Thyroid gland (tissue), 4 donors: ENCODE results near the gene NPAS2. TPM values are rescaled to one million over a fixed set of nuclear protein-coding genes. Genes with fewer than 3 reads are reported as not detected.

ENCODE experiments used
- DNase-seq, 2 donors: peaks; one replicate each; pipeline ENCODE4 v3.0.0-alpha.2; 2019
- H3K27ac ChIP-seq, 3 donors: fragments of 200-600 bp; sonication (generic); 1 replicate in 2 of 3; 2 replicates in 1 of 3; pipeline ENCODE4 v1.5.1; 2016 to 2019; ENCODE audit warnings: mild to moderate bottlenecking in 1 of 3, moderate library complexity in 1 of 3
- H3K27me3 ChIP-seq: fragments of 200-600 bp; sonication (generic); one replicate; pipeline ENCODE4 v1.5.1; 2019
- H3K36me3 ChIP-seq, 2 donors: fragments of 200-600 bp; sonication (generic); one replicate each; pipeline ENCODE4 v1.5.1; 2016 to 2019
- H3K4me1 ChIP-seq, 2 donors: fragments of 200-600 bp; sonication (generic); one replicate each; pipeline ENCODE4 v1.5.1; 2017 to 2019
- H3K4me3 ChIP-seq, 3 donors: fragments of 200-600 bp; sonication (generic); replicated peaks in 1 of 3; 1 replicate in 2 of 3; 2 replicates in 1 of 3; pipeline ENCODE4 v1.5.1; 2016; ENCODE audit warnings: mild to moderate bottlenecking in 1 of 3
- H3K9me3 ChIP-seq: fragments of 200-600 bp; sonication (generic); one replicate; pipeline ENCODE4 v1.5.1; 2017
- CTCF ChIP-seq, 6 experiments: fragments of 200-600 bp in 3 of 6; fragments of 450-650 bp in 3 of 6; sonication (generic) in 3 of 6; IDR thresholded peaks; one replicate each; pipeline ENCODE4 v1.5.1; 2016 to 2019; ENCODE audit warnings: antibody characterized with exemption in 6 of 6, mild to moderate bottlenecking in 2 of 6, inconsistent platforms in 1 of 6, moderate library complexity in 1 of 6
- POLR2A ChIP-seq, 2 donors: fragments of 450-650 bp; IDR thresholded peaks; one replicate each; pipeline ENCODE4 v1.6.1; 2017; ENCODE audit warnings: antibody characterized with exemption in 2 of 2, mild to moderate bottlenecking in 2 of 2, moderate library complexity in 1 of 2
- WGBS, 2 donors: methylation state at CpG; one replicate each; pipeline ENCODE4 v1.1.5; 2017; 5-methylcytosine and 5-hydroxymethylcytosine counted together
- intact Hi-C: fragments of 100-400 bp; cut with DNase I; formaldehyde crosslinking; loops from one replicate; pipeline ENCODE4 v1.15.1; 2023
- total RNA-seq, 4 donors: library from RNA; depleted of rRNA; stranded (reverse); fragments of >200 nt; gene quantifications; one replicate each; pipeline ENCODE4 v1.2.3, GENCODE V29; 2016

Gene NPAS2
- total RNA-seq, 4 donors from 2014 or later = 12.7 to 22.8 (median 16.1) TPM

GRCh38 chr2:100963026-100963375, 143.1 kb downstream of the NPAS2 start:
- TF ChIP-seq POLR2A (IDR thresholded peaks at IDR 0.05) (no peak), CTCF (IDR thresholded peaks at IDR 0.05) (no peak)
- 85 to 88% methylated on average over 4 of the region's 4 CpGs for WGBS, 2 donors
- no peaks in the 10 kb centered on the region for H3K9me3 ChIP-seq
- H3K4me3 ChIP-seq = no peak overlapping the region
- H3K27me3 ChIP-seq = no peaks in the 10 kb centered on the region
- intact Hi-C loops = no loop called here
- H3K27ac ChIP-seq = no peak overlapping the region
- DNase-seq = no peak
- no peaks in the 10 kb centered on the region for H3K36me3 ChIP-seq
- H3K4me1 ChIP-seq = peaks cover 8 to 12% of the 10 kb centered on the region in 2 donors

GRCh38 chr2:100964222-100964621, 144.3 kb downstream of the NPAS2 start:
- Histone ChIP-seq H3K4me1 (peaks cover under 1 to 3% of the 10 kb centered on the region in 2 donors), H3K27ac (peak overlapping the region in 2 of 3 donors; percentile 3 to 17), H3K4me3 (no peak overlapping the region), H3K36me3 (peaks cover 0 to 4% of the 10 kb centered on the region in 2 donors), H3K9me3 (no peaks in the 10 kb centered on the region), H3K27me3 (no peaks in the 10 kb centered on the region)
- no peak for DNase-seq
- intact Hi-C loops = no loop called here
- TF ChIP-seq CTCF (IDR thresholded peaks at IDR 0.05) (no peak), POLR2A (IDR thresholded peaks at IDR 0.05) (no peak)
- WGBS, 2 donors = 86 to 90% methylated on average over 12 of the region's 12 CpGs

- Histone ChIP-seq H3K4me1 (peaks cover 0 to 3% of the 10 kb centered on the region in 2 donors), H3K36me3 (peaks cover 0 to 4% of the 10 kb centered on the region in 2 donors), H3K4me3 (no peak overlapping the region), H3K27ac (peak overlapping the region in 2 of 3 donors; percentile 3 to 33), H3K27me3 (no peaks in the 10 kb centered on the region), H3K9me3 (no peaks in the 10 kb centered on the region)
- no peak for DNase-seq
- no peak for TF ChIP-seq POLR2A (IDR thresholded peaks at IDR 0.05)
- TF ChIP-seq CTCF (IDR thresholded peaks at IDR 0.05) = no peak
- intact Hi-C loops = no loop called here
- WGBS, 2 donors = 49 to 76% methylated on average over 11 of the region's 11 CpGs
Measured at GRCh38 chr2:100964681-100965169, 144.8 kb downstream of the NPAS2 start.

- H3K36me3 ChIP-seq = peaks cover 0 to 4% of the 10 kb centered on the region in 2 donors
- H3K27me3 ChIP-seq = no peaks in the 10 kb centered on the region
- H3K9me3 ChIP-seq = no peaks in the 10 kb centered on the region
- peaks cover 0 to 3% of the 10 kb centered on the region in 2 donors for H3K4me1 ChIP-seq
- 98 to 99% methylated on average over 4 to 5 of the region's 5 CpGs for WGBS, 2 donors
- no peak for DNase-seq
- peak overlapping the region in 1 of 3 donors; percentile 33 for H3K27ac ChIP-seq
- no peak overlapping the region for H3K4me3 ChIP-seq
- intact Hi-C loops = no loop called here
- TF ChIP-seq CTCF (IDR thresholded peaks at IDR 0.05) (no peak), POLR2A (IDR thresholded peaks at IDR 0.05) (no peak)
Measured at GRCh38 chr2:100965596-100965995, 145.7 kb downstream of the NPAS2 start.

GRCh38 chr2:100967716-100968115, 147.8 kb downstream of the NPAS2 start:
- Histone ChIP-seq H3K4me1 (peaks cover 0 to 3% of the 10 kb centered on the region in 2 donors), H3K27ac (no peak overlapping the region), H3K36me3 (peaks cover 4% of the 10 kb centered on the region in 2 donors), H3K4me3 (no peak overlapping the region), H3K27me3 (no peaks in the 10 kb centered on the region), H3K9me3 (no peaks in the 10 kb centered on the region)
- TF ChIP-seq POLR2A (IDR thresholded peaks at IDR 0.05) (no peak), CTCF (IDR thresholded peaks at IDR 0.05) (no peak)
- 93 to 95% methylated on average over 8 of the region's 8 CpGs for WGBS, 2 donors
- no peak for DNase-seq
- intact Hi-C loops = no loop called here
